HG02885 (cell line): ENCODE measurements around the gene APOC4.
"Not testable (repeated sequence)": the region's sequence is repeated elsewhere in the genome, so short reads cannot be mapped to it uniquely, and the experiment has no call there.

Experiments used
- ATAC-seq: cut with Tn5 transposase; IDR thresholded peaks from one replicate; pipeline ENCODE4 v1.9.1; 2021; ENCODE audit warnings: mild to moderate bottlenecking; ENCODE audit not compliant: unreplicated experiment, poor library complexity

APOC4 gene

GRCh38 chr19:44957526-44957925 is 15.5 kb downstream of the APOC4 start:
- no peak for ATAC-seq

GRCh38 chr19:44958090-44958489 is 16.1 kb downstream of the APOC4 start:
- ATAC-seq: no peak

GRCh38 chr19:44959691-44960090 is 17.7 kb downstream of the APOC4 start:
- ATAC-seq: no peak

GRCh38 chr19:44960906-44961728 is 19.1 kb downstream of the APOC4 start:
- no peak for ATAC-seq

- no peak for ATAC-seq
Measured at GRCh38 chr19:44961821-44962220, 19.8 kb downstream of the APOC4 start.

- no peak for ATAC-seq
Measured at GRCh38 chr19:44968118-44968517, 26.1 kb downstream of the APOC4 start.

- no peak for ATAC-seq
Measured at GRCh38 chr19:44968670-44969069, 26.6 kb downstream of the APOC4 start.

- no peak for ATAC-seq
Measured at GRCh38 chr19:44969437-44969836, 27.4 kb downstream of the APOC4 start.

GRCh38 chr19:44971451-44971850 is 29.4 kb downstream of the APOC4 start:
- ATAC-seq: not testable (repeated sequence)

- no peak for ATAC-seq
Measured at GRCh38 chr19:44972802-44973201, 30.8 kb downstream of the APOC4 start.

GRCh38 chr19:44973982-44974735 is 32.1 kb downstream of the APOC4 start:
- no peak for ATAC-seq

GRCh38 chr19:44974857-44975256 is 32.8 kb downstream of the APOC4 start:
- ATAC-seq: no peak

- no peak for ATAC-seq
Measured at GRCh38 chr19:44975444-44975843, 33.4 kb downstream of the APOC4 start.

- no peak for ATAC-seq
Measured at GRCh38 chr19:44984005-44984404, 42.0 kb downstream of the APOC4 start.

GRCh38 chr19:44985445-44985844 is 43.4 kb downstream of the APOC4 start:
- no peak for ATAC-seq

- no peak for ATAC-seq
Measured at GRCh38 chr19:44986389-44986788, 44.4 kb downstream of the APOC4 start.

GRCh38 chr19:44987148-44987675 is 45.2 kb downstream of the APOC4 start:
- no peak for ATAC-seq

- no peak for ATAC-seq
Measured at GRCh38 chr19:44988273-44988672, 46.2 kb downstream of the APOC4 start.

- ATAC-seq: no peak
Measured at GRCh38 chr19:44988896-44989556, 47.0 kb downstream of the APOC4 start.

GRCh38 chr19:44990459-44990858 is 48.4 kb downstream of the APOC4 start:
- ATAC-seq: no peak

GRCh38 chr19:44990966-44991365 is 48.9 kb downstream of the APOC4 start:
- no peak for ATAC-seq
